ENCODE results near the gene PPP5C. TPM values are rescaled to one million over a fixed set of nuclear protein-coding genes. Genes with fewer than 3 reads are reported as not detected.
"Not testable (repeated sequence)": the region's sequence is repeated elsewhere in the genome, so short reads cannot be mapped to it uniquely, and the experiment has no call there.

The PPP5C gene
- total RNA-seq, 2 experiments from 2014 or later: 105 to 118 TPM

GRCh38 chr19:46413262-46414031 lies 66.6 kb downstream of the PPP5C start, which contains the start of gene CCDC8:
Gene CCDC8 (minus strand): TSS chr19:46413564. CDS start chr19:46412810, 754 bp downstream.
- Histone ChIP-seq H3K9me2 (ENCODE audit: insufficient read depth, low read length) (no peaks in the 10 kb centered on the region), H3K4me3 (ENCODE audit: low read depth, low read length, poor library complexity, severe bottlenecking) (no peak within 1 kb of the TSS), H3K4me1 (ENCODE audit: insufficient read depth, low read length, poor library complexity, severe bottlenecking) (peaks cover 48% of the 10 kb centered on the region), H3K9me3 (ENCODE audit: low read length) (no peaks in the 10 kb centered on the region), H3K27ac (ENCODE audit: low read depth, low read length, poor library complexity, severe bottlenecking) (no peak within 1 kb of the TSS), H3K36me3 (ENCODE audit: insufficient read depth, low read length) (no peaks in the 10 kb centered on the region), H2AFZ (ENCODE audit: low read length) (no peak within 1 kb of the TSS), H3K79me2 (ENCODE audit: insufficient read depth, low read depth, low read length) (no peaks in the 10 kb centered on the region), H4K20me1 (ENCODE audit: insufficient read depth, low read length) (no peaks in the 10 kb centered on the region), H3K4me2 (ENCODE audit: low read length) (no peak within 1 kb of the TSS)
- BruUV-seq (replicated peaks): no TSS peak
- ChIA-PET CTCF (ENCODE audit: unreplicated experiment) (no interaction called here), POLR2A (no interaction called here)
- intact Hi-C loops (cut with micrococcal nuclease; ENCODE audit: unreplicated experiment): no loop called here
- TF ChIP-seq CTCF (conservative IDR thresholded peaks at IDR 0.05; ENCODE audit: low read length) (no peak), EZH2phosphoT487 (IDR thresholded peaks at IDR 0.05; ENCODE audit: borderline replicate concordance, low read depth, low read length) (no peak)
- DNase-seq (ENCODE audit: low spot score): no peak

- H3K9me2 ChIP-seq (ENCODE audit: insufficient read depth, low read length); H3K36me3 ChIP-seq (ENCODE audit: insufficient read depth, low read length); H4K20me1 ChIP-seq (ENCODE audit: insufficient read depth, low read length); H2AFZ ChIP-seq (ENCODE audit: low read length); DNase-seq (ENCODE audit: low spot score); H3K4me2 ChIP-seq (ENCODE audit: low read length); CTCF ChIA-PET (ENCODE audit: unreplicated experiment); H3K27ac ChIP-seq (ENCODE audit: low read depth, low read length, poor library complexity, severe bottlenecking); H3K4me3 ChIP-seq (ENCODE audit: low read depth, low read length, poor library complexity, severe bottlenecking); H3K79me2 ChIP-seq (ENCODE audit: insufficient read depth, low read depth, low read length); intact Hi-C loops (cut with micrococcal nuclease; ENCODE audit: unreplicated experiment); BruUV-seq (replicated peaks); H3K9me3 ChIP-seq (ENCODE audit: low read length): not testable (repeated sequence)
- POLR2A ChIA-PET: interaction anchor here (0.5 to 1.0 kb wide), 3 partner anchors 11 to 253 kb away, joined by 3 to 8 read pairs (median 5); no protein-coding TSS in a partner anchor
- H3K4me1 ChIP-seq (ENCODE audit: insufficient read depth, low read length, poor library complexity, severe bottlenecking): peaks cover 46% of the 10 kb centered on the region
These were observed 68.0 kb downstream of the PPP5C start for GRCh38 chr19:46414899-46415298.

- POLR2A ChIA-PET: interaction anchor here (0.5 to 0.6 kb wide), 2 partner anchors 10 to 18 kb away, joined by 4 to 8 read pairs; no protein-coding TSS in a partner anchor
- Histone ChIP-seq H3K4me1 (ENCODE audit: insufficient read depth, low read length, poor library complexity, severe bottlenecking) (peaks cover 41% of the 10 kb centered on the region), H2AFZ (ENCODE audit: low read length) (peak overlapping the region; percentile 35; the same call in 1 of the 2 replicates), H3K4me3 (ENCODE audit: low read depth, low read length, poor library complexity, severe bottlenecking) (peak overlapping the region; percentile 52), H3K4me2 (ENCODE audit: low read length) (peak overlapping the region; percentile 71)
- H3K36me3 ChIP-seq (ENCODE audit: insufficient read depth, low read length); CTCF ChIA-PET (ENCODE audit: unreplicated experiment); H3K79me2 ChIP-seq (ENCODE audit: insufficient read depth, low read depth, low read length); H4K20me1 ChIP-seq (ENCODE audit: insufficient read depth, low read length); H3K9me2 ChIP-seq (ENCODE audit: insufficient read depth, low read length); BruUV-seq (replicated peaks); H3K9me3 ChIP-seq (ENCODE audit: low read length); H3K27ac ChIP-seq (ENCODE audit: low read depth, low read length, poor library complexity, severe bottlenecking); intact Hi-C loops (cut with micrococcal nuclease; ENCODE audit: unreplicated experiment): not testable (repeated sequence)
- DNase-seq (ENCODE audit: low spot score): peak; percentile 77
These were observed 69.2 kb downstream of the PPP5C start for GRCh38 chr19:46415804-46416709.

Measured in OCI-LY7 (cell line).